Spleen (tissue), 11 donors: ENCODE measurements around the gene ZNF283. TPM values are rescaled to one million over a fixed set of nuclear protein-coding genes. Genes with fewer than 3 reads are reported as not detected.
"Not testable (repeated sequence)": the region's sequence is repeated elsewhere in the genome, so short reads cannot be mapped to it uniquely, and the experiment has no call there.

ENCODE experiments used
- DNase-seq: peaks from one replicate; pipeline ENCODE4 v3.0.0-alpha.2; 2020
- H3K27ac ChIP-seq, 8 donors: fragments of 200-600 bp; sonication (generic) in 7 of 8; 1 replicate in 4 of 8; 2 replicates in 4 of 8; pipeline versions ENCODE4 v1.5.0 to v1.8.0; 2016 to 2021; ENCODE audit warnings: inconsistent platforms in 4 of 8, mild to moderate bottlenecking in 4 of 8, moderate library complexity in 1 of 8
- H3K27me3 ChIP-seq, 7 donors: fragments of 200-600 bp; sonication (generic) in 6 of 7; replicated peaks in 1 of 7; 1 replicate in 4 of 7; 2 replicates in 3 of 7; pipeline versions ENCODE4 v1.5.0 to v1.8.0; 2016 to 2021; ENCODE audit warnings: inconsistent platforms in 3 of 7, mild to moderate bottlenecking in 1 of 7
- H3K36me3 ChIP-seq, 6 donors: fragments of 200-600 bp; sonication (generic) in 5 of 6; 1 replicate in 4 of 6; 2 replicates in 2 of 6; pipeline versions ENCODE4 v1.5.0 to v1.8.0; 2016 to 2021; ENCODE audit warnings: inconsistent platforms in 2 of 6
- H3K4me1 ChIP-seq, 6 donors: fragments of 200-600 bp; sonication (generic) in 5 of 6; 1 replicate in 3 of 6; 2 replicates in 3 of 6; pipeline versions ENCODE4 v1.5.0 to v1.8.0; 2016 to 2021; ENCODE audit warnings: inconsistent platforms in 3 of 6
- H3K4me3 ChIP-seq, 8 donors: fragments of 200-600 bp; sonication (generic) in 7 of 8; 1 replicate in 4 of 8; 2 replicates in 4 of 8; pipeline versions ENCODE4 v1.5.0 to v1.8.0; 2016 to 2021; ENCODE audit warnings: inconsistent platforms in 4 of 8, mild to moderate bottlenecking in 4 of 8, moderate library complexity in 2 of 8
- H3K9me3 ChIP-seq, 8 donors: fragments of 200-600 bp; sonication (generic) in 7 of 8; 1 replicate in 4 of 8; 2 replicates in 4 of 8; pipeline versions ENCODE4 v1.5.0 to v1.8.0; 2016 to 2021; ENCODE audit warnings: inconsistent platforms in 4 of 8
- POLR2A ChIP-seq, 3 donors: fragments of 450-650 bp; IDR thresholded peaks; one replicate each; pipeline ENCODE4 v1.5.1; 2017; ENCODE audit warnings: antibody characterized with exemption in 3 of 3, mild to moderate bottlenecking in 1 of 3
- POLR2AphosphoS5 ChIP-seq, 3 donors: sonication (generic); formaldehyde crosslinking; IDR thresholded peaks; one replicate each; pipeline ENCODE4 v1.5.1; 2017; ENCODE audit warnings: antibody characterized with exemption in 3 of 3
- WGBS, 5 donors: extraction: QIAGEN DNeasy Blood & Tissue Kit in 3 of 5; methylation state at CpG; one replicate each; pipeline versions ENCODE4 v1.1.5 to v1.1.7; 2013 to 2018; 5-methylcytosine and 5-hydroxymethylcytosine counted together
- intact Hi-C: fragments of 100-400 bp; cut with DNase I; formaldehyde crosslinking; loops from one replicate; pipeline ENCODE4 v1.15.0; 2023; ENCODE audit warnings: low total_unique reads
- polyA plus RNA-seq, 3 donors: library from polyadenylated mRNA; stranded (reverse); fragments of 200-250 nt; gene quantifications; one replicate each; pipeline ENCODE4 v1.2.1, GENCODE V29; 2013
- total RNA-seq, 7 donors: library from RNA; depleted of rRNA in 3 of 7; stranded (reverse); fragments of >200 nt in 3 of 7; fragmentation: NEBNext Ultra II Directional in 4 of 7; extraction: Animal tissue kit (Norgen Biotek cat#: 25700) in 4 of 7; gene quantifications; one replicate each; pipeline versions ENCODE4 v1.1.0 to v1.2.1, GENCODE V29; 2016 to 2021
- TF ChIP-seq, protein P1 (sequence below), 11 experiments: fragments of 200-600 bp in 7 of 11; fragments of 450-650 bp in 4 of 11; sonication (generic) in 4 of 11; IDR thresholded peaks in 8 of 11; conservative IDR thresholded peaks in 3 of 11; 1 replicate in 7 of 11; 2 replicates in 4 of 11; pipeline versions ENCODE4 v1.4.0 to v1.8.0; 2016 to 2021; ENCODE audit warnings: antibody characterized with exemption in 11 of 11, inconsistent platforms in 4 of 11, mild to moderate bottlenecking in 1 of 11
- donor health status: healthy with polysubstance abuse.
- donor health status: DM: no; HTN: no; CAD: no; lungs with moderate emphysema.
- donor health status: DM: no; HTN: no; CAD: no.
- donor health status: Bipolar disorder and iron deficiency.
- donor health status: healthy.
- donor health status: DM: no; HTN: no; CAD: no.
- donor health status: DM: yes; HTN: yes; CAD: no.

Gene ZNF283
- total and polyA plus RNA-seq, 10 donors, result 1.1 to 15.6 (median 10.6) TPM

DNA sequence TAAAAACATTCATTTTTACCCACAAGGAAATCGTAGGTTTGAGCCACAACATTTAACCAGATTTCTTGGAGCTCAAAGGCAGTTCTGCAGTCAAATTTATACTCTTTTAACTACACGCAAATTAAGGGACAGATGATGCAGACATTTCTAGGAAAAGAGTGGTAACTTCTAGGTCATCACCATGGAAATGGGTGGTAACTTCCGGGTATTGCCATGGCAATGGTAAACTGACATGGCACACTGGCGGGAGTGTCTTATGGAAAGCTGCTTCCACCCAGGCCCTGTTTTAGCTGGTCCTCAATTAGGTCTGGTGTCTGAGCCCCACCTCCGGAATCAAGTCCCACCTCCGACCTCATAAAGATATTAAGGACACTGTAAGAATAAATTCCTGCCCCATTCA is 14.4 kb upstream of the ZNF283 start:
- intact Hi-C loops, result no loop called here
- DNase-seq, result no peak
- WGBS, 5 donors, result 67 to 81% (median 77%) methylated on average over 6 of the region's 6 CpGs
- Histone ChIP-seq H3K4me3 (no peak overlapping the region), H3K27ac (no peak overlapping the region), H3K9me3 (no peaks in the 10 kb centered on the region), H3K27me3 (peaks cover 0 to 9% (median 0%) of the 10 kb centered on the region in 7 donors), H3K36me3 (no peaks in the 10 kb centered on the region), H3K4me1 (peaks cover 0 to 6% (median 0%) of the 10 kb centered on the region in 6 donors)
- TF ChIP-seq POLR2AphosphoS5 (IDR thresholded peaks at IDR 0.05) (no peak), POLR2A (IDR thresholded peaks at IDR 0.05) (no peak)
- TF ChIP-seq, protein P1, sequence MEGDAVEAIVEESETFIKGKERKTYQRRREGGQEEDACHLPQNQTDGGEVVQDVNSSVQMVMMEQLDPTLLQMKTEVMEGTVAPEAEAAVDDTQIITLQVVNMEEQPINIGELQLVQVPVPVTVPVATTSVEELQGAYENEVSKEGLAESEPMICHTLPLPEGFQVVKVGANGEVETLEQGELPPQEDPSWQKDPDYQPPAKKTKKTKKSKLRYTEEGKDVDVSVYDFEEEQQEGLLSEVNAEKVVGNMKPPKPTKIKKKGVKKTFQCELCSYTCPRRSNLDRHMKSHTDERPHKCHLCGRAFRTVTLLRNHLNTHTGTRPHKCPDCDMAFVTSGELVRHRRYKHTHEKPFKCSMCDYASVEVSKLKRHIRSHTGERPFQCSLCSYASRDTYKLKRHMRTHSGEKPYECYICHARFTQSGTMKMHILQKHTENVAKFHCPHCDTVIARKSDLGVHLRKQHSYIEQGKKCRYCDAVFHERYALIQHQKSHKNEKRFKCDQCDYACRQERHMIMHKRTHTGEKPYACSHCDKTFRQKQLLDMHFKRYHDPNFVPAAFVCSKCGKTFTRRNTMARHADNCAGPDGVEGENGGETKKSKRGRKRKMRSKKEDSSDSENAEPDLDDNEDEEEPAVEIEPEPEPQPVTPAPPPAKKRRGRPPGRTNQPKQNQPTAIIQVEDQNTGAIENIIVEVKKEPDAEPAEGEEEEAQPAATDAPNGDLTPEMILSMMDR (IDR thresholded peaks at IDR 0.05 in 8 of 11, conservative IDR thresholded peaks at IDR 0.05 in 3 of 11), result no peak

DNA sequence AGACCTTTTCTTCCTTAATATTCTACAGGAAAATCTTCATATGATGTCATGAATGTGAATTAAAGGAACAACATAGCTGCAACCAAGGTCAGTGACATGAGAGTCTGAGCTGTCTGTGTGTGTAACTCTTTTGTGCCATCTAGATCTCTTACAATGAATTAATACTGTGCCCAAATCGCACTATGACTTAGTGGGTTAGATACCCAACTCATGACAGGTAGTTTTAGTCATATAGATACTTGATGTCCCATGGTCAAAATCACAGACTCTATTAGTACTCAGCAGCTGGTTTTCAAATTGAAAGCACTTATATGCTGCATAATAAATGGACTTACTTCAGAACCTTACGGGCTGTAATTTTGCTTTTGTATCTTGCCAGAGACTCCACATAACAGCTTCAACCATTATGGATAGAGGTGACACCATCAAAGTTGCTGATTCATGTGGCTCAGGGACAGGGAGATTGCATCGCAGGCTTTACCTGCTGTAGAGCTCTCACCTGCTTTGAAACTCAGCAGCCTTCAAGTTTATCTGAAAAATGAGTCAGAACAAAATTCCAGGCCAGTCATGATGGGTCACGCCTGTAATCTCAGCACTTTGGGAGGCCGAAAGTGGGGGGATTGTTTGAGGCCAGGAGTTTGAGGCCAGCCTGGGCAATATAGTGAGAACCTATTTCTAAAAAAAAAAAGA is 12.3 kb upstream of the ZNF283 start:
- Histone ChIP-seq H3K27me3 (peaks cover 0 to 7% (median 0%) of the 10 kb centered on the region in 7 donors), H3K4me3 (no peak overlapping the region), H3K9me3 (no peaks in the 10 kb centered on the region), H3K36me3 (no peaks in the 10 kb centered on the region), H3K27ac (no peak overlapping the region), H3K4me1 (peaks cover 0 to 3% (median 0%) of the 10 kb centered on the region in 6 donors)
- intact Hi-C loops, result no loop called here
- 74 to 79% (median 79%) methylated on average over 5 of the region's 5 CpGs for WGBS, 5 donors
- no peak for DNase-seq
- no peak for TF ChIP-seq POLR2AphosphoS5 (IDR thresholded peaks at IDR 0.05)
- no peak for TF ChIP-seq POLR2A (IDR thresholded peaks at IDR 0.05)
- TF ChIP-seq, protein P1 (IDR thresholded peaks at IDR 0.05 in 8 of 11, conservative IDR thresholded peaks at IDR 0.05 in 3 of 11), result no peak

DNA sequence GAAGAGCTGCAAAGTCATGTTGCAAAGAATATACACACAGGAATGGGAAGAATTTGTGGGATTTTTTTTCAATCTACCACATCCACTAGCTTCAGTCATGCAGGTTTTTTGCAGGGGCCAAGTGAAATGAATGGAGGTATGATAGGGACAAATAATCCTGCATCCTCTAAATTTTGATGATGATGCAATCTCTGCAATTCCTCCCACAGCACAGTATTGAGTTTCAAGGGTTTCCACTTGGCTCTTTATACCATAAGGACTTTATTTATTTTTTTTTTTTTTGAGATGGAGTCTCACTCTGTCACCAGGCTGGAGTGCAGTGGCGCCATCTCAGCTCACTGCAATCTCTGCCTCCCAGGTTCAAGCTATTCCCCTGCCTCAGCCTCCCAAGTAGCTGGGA is 9.7 kb upstream of the ZNF283 start:
- intact Hi-C loops, H3K27ac ChIP-seq, H3K9me3 ChIP-seq, H3K36me3 ChIP-seq, H3K4me3 ChIP-seq, DNase-seq: not testable (repeated sequence)
- 79 to 100% (median 85%) methylated on average over 1 of the region's 1 CpG for WGBS, 5 donors
- H3K27me3 ChIP-seq, result peaks cover 0 to 28% (median 6%) of the 10 kb centered on the region in 7 donors
- H3K4me1 ChIP-seq, result peaks cover 0 to 13% (median 0%) of the 10 kb centered on the region in 6 donors

DNA sequence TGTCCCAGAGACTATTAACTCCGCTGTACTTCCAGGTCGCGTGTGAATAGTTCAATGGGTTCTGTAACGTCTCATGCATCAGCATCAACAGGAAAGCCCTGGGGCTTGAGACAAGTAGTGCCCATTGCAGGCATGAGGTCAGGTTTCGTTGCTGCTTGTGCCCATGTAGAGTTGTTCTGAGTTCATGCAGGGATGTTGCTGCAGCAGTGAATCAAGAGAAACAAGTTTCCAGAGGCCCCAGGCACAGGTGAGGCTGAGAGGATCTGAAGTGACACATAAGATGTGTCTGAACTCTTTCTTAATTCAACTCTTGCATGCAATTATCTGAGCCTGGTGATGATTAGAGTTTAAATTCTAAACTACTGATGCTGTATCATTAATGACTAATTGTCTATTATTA is 8.6 kb upstream of the ZNF283 start:
- no peak for DNase-seq
- H3K36me3 ChIP-seq, result no peaks in the 10 kb centered on the region
- no peak overlapping the region for H3K27ac ChIP-seq
- peaks cover 0 to 13% (median 0%) of the 10 kb centered on the region in 6 donors for H3K4me1 ChIP-seq
- intact Hi-C loops, result no loop called here
- peaks cover 0 to 7% (median 0%) of the 10 kb centered on the region in 8 donors for H3K9me3 ChIP-seq
- no peak for TF ChIP-seq POLR2A (IDR thresholded peaks at IDR 0.05)
- TF ChIP-seq POLR2AphosphoS5 (IDR thresholded peaks at IDR 0.05), result no peak
- TF ChIP-seq, protein P1 (IDR thresholded peaks at IDR 0.05 in 8 of 11, conservative IDR thresholded peaks at IDR 0.05 in 3 of 11), result no peak
- peaks cover 0 to 28% (median 6%) of the 10 kb centered on the region in 7 donors for H3K27me3 ChIP-seq
- 86 to 93% (median 88%) methylated on average over 5 of the region's 5 CpGs for WGBS, 5 donors
- no peak overlapping the region for H3K4me3 ChIP-seq
